H1 (cell line): ENCODE data around the gene KCNH1. TPM values are rescaled to one million over a fixed set of nuclear protein-coding genes. Genes with fewer than 3 reads are reported as not detected.

Experiments used
- CTCF ChIA-PET: fragments of 300-600 bp; sonication (Branson Sonifier 250); formaldehyde crosslinking; loops from one replicate; lab custom pipeline; 2021; ENCODE audit not compliant: partially characterized antibody; lab: Charles Lee
- POLR2A ChIA-PET: fragments of 300-600 bp; sonication (Branson Sonifier 250); formaldehyde crosslinking; loops from one replicate; lab custom pipeline; 2021; ENCODE audit warnings: inconsistent platforms; ENCODE audit not compliant: partially characterized antibody; lab: Charles Lee
- DNase-seq, 2 experiments: peaks; one replicate each; pipeline versions ENCODE4 v3.0.0 to v3.0.0-alpha.2; 2010 to 2022; ENCODE audit warnings: low spot score in 2 of 2, low read depth in 1 of 2, mixed read lengths in 1 of 2
- FAIRE-seq: peaks from 2 replicates; lab custom pipeline; 2011; peaks lifted over from hg19 to GRCh38; lab: Jason Lieb, UNC
- H2AFZ ChIP-seq: 2 replicates; pipeline ENCODE4 v1.8.1; 2012; ENCODE audit warnings: low read length, inconsistent platforms
- H2AK5ac ChIP-seq: 2 replicates; pipeline ENCODE4 v1.6.1; 2013; ENCODE audit warnings: low read depth, low read length
- H2BK120ac ChIP-seq: replicated peaks from 2 replicates; pipeline ENCODE3; 2013; ENCODE audit warnings: low read depth, low read length, inconsistent platforms
- H2BK12ac ChIP-seq: 2 replicates; pipeline ENCODE4 v1.6.1; 2013; ENCODE audit warnings: low read depth, low read length
- H2BK15ac ChIP-seq: 2 replicates; pipeline ENCODE4 v1.6.1; 2013; ENCODE audit warnings: low read length
- H2BK20ac ChIP-seq: 2 replicates; pipeline ENCODE4 v1.6.1; 2013; ENCODE audit warnings: low read length
- H2BK5ac ChIP-seq: 2 replicates; pipeline ENCODE4 v1.6.1; 2013; ENCODE audit warnings: low read depth, low read length
- H3K14ac ChIP-seq: 2 replicates; pipeline ENCODE4 v1.6.1; 2013; ENCODE audit warnings: inconsistent platforms; ENCODE audit not compliant: insufficient read length
- H3K18ac ChIP-seq: 2 replicates; pipeline ENCODE4 v1.6.1; 2013; ENCODE audit warnings: low read length; ENCODE audit errors: extremely low read depth
- H3K23ac ChIP-seq: 2 replicates; pipeline ENCODE4 v1.6.1; 2013; ENCODE audit warnings: inconsistent platforms; ENCODE audit not compliant: insufficient read length
- H3K23me2 ChIP-seq: 2 replicates; pipeline ENCODE4 v1.6.1; 2013; ENCODE audit warnings: low read depth, low read length
- H3K27ac ChIP-seq: 2 replicates; pipeline ENCODE4 v1.6.1; 2011; ENCODE audit warnings: low read depth, low read length, inconsistent platforms
- H3K27me3 ChIP-seq, 4 experiments: replicated peaks in 1 of 4; 1 replicate in 1 of 4; 2 replicates in 3 of 4; pipeline versions ENCODE4 v1.6.1 to v1.8.1; 2011 to 2013; ENCODE audit warnings: low read length in 3 of 4, mild to moderate bottlenecking in 3 of 4, inconsistent platforms in 2 of 4, mixed read lengths in 2 of 4, moderate library complexity in 1 of 4; ENCODE audit not compliant: control insufficient read depth in 3 of 4, insufficient read depth in 3 of 4; ENCODE audit errors: extremely low read depth in 1 of 4
- H3K36me3 ChIP-seq, 4 experiments: 2 replicates each; pipeline versions ENCODE4 v1.6.1 to v1.8.1; 2011 to 2013; ENCODE audit warnings: mild to moderate bottlenecking in 4 of 4, low read length in 3 of 4, moderate library complexity in 2 of 4, control low read depth in 1 of 4, inconsistent platforms in 1 of 4; ENCODE audit not compliant: insufficient read depth in 4 of 4, control insufficient read depth in 2 of 4
- H3K4ac ChIP-seq: replicated peaks from 2 replicates; pipeline ENCODE3; 2013; ENCODE audit warnings: low read length, low read depth, mixed read lengths, inconsistent platforms; ENCODE audit not compliant: insufficient read length
- H3K4me1 ChIP-seq, 4 experiments: replicated peaks in 1 of 4; 1 replicate in 1 of 4; 2 replicates in 3 of 4; pipeline versions ENCODE4 v1.6.1 to v1.8.1; 2011 to 2013; ENCODE audit warnings: low read length in 3 of 4, inconsistent platforms in 2 of 4, mixed read lengths in 1 of 4; ENCODE audit not compliant: insufficient read depth in 4 of 4, control insufficient read depth in 3 of 4
- H3K4me2 ChIP-seq, 2 experiments: 2 replicates each; pipeline versions ENCODE4 v1.6.1 to v1.8.1; 2011 to 2013; ENCODE audit warnings: low read depth in 2 of 2, low read length in 2 of 2, control low read depth in 1 of 2, inconsistent platforms in 1 of 2, mild to moderate bottlenecking in 1 of 2; ENCODE audit not compliant: insufficient read depth in 1 of 2
- H3K4me3 ChIP-seq, 4 experiments: fragments of 200-600, 300-600 bp in 1 of 4; sonication (generic), shearing (Covaris generic), sonication (Bioruptor Twin) in 1 of 4; 2 replicates each; pipeline versions ENCODE4 v1.5.1 to v1.8.1; 2011 to 2016; ENCODE audit warnings: low read length in 4 of 4, low read depth in 3 of 4, control low read depth in 2 of 4, inconsistent platforms in 2 of 4, mild to moderate bottlenecking in 2 of 4, mixed read lengths in 1 of 4, moderate library complexity in 1 of 4; ENCODE audit not compliant: insufficient read depth in 2 of 4; ENCODE audit errors: extremely low read depth in 1 of 4
- H3K56ac ChIP-seq: replicated peaks from 2 replicates; pipeline ENCODE3; 2013; ENCODE audit warnings: low read depth, mild to moderate bottlenecking, mixed read lengths, low read length, inconsistent platforms; ENCODE audit not compliant: insufficient read length
- H3K79me1 ChIP-seq: 2 replicates; pipeline ENCODE4 v1.6.1; 2013; ENCODE audit warnings: low read depth, low read length, control low read depth
- H3K79me2 ChIP-seq, 2 experiments: 2 replicates each; pipeline versions ENCODE4 v1.6.1 to v1.8.1; 2012 to 2013; ENCODE audit warnings: low read length in 2 of 2, mild to moderate bottlenecking in 2 of 2, inconsistent platforms in 1 of 2; ENCODE audit not compliant: insufficient read depth in 2 of 2, control insufficient read depth in 1 of 2
- H3K9ac ChIP-seq, 4 experiments: replicated peaks in 1 of 4; 1 replicate in 1 of 4; 2 replicates in 3 of 4; pipeline versions ENCODE4 v1.6.1 to v1.8.1; 2011 to 2013; ENCODE audit warnings: low read depth in 3 of 4, low read length in 3 of 4, control low read depth in 2 of 4, mild to moderate bottlenecking in 2 of 4, moderate library complexity in 2 of 4, inconsistent platforms in 1 of 4; ENCODE audit errors: extremely low read depth in 1 of 4
- H3K9me3 ChIP-seq, 2 experiments: 2 replicates each; pipeline versions ENCODE4 v1.6.1 to v1.8.1; 2012 to 2013; ENCODE audit warnings: mild to moderate bottlenecking in 2 of 2, moderate library complexity in 2 of 2, control low read depth in 1 of 2, inconsistent platforms in 1 of 2, low read depth in 1 of 2, low read length in 1 of 2, mixed read lengths in 1 of 2; ENCODE audit not compliant: insufficient read depth in 2 of 2
- H4K20me1 ChIP-seq, 2 experiments: replicated peaks in 1 of 2; 2 replicates each; pipeline versions ENCODE3 to v1.8.1; 2011 to 2013; ENCODE audit warnings: inconsistent platforms in 2 of 2, low read length in 2 of 2, mild to moderate bottlenecking in 1 of 2; ENCODE audit not compliant: insufficient read depth in 2 of 2, control insufficient read depth in 1 of 2
- H4K5ac ChIP-seq: 2 replicates; pipeline ENCODE4 v1.6.1; 2013; ENCODE audit warnings: low read length, low read depth, mixed read lengths, inconsistent platforms; ENCODE audit not compliant: insufficient read length
- H4K8ac ChIP-seq: 2 replicates; pipeline ENCODE4 v1.8.0; 2013; ENCODE audit warnings: mild to moderate bottlenecking, moderate library complexity, low read length, inconsistent platforms; ENCODE audit not compliant: insufficient read depth; ENCODE audit errors: extremely low read depth
- H4K91ac ChIP-seq: replicated peaks from 2 replicates; pipeline ENCODE3; 2013; ENCODE audit warnings: low read length, mixed read lengths, inconsistent platforms; ENCODE audit not compliant: insufficient read length
- CREB1 ChIP-seq: IDR thresholded peaks from 2 replicates; pipeline ENCODE4 v1.6.1; 2012; ENCODE audit warnings: inconsistent platforms
- E2F6 ChIP-seq: IDR thresholded peaks from 2 replicates; pipeline ENCODE4 v1.6.1; 2012; ENCODE audit warnings: inconsistent platforms
- GTF2F1 ChIP-seq: IDR thresholded peaks from 2 replicates; pipeline ENCODE4 v1.6.1; 2012; ENCODE audit warnings: low read depth, low read length, improper control_type of control experiment, borderline replicate concordance
- KDM1A ChIP-seq: fragments of 200-600, 300-600 bp; sonication (generic); IDR thresholded peaks from 2 replicates; pipeline ENCODE4 v1.7.1; 2016; ENCODE audit warnings: mild to moderate bottlenecking, low read length, borderline replicate concordance
- KDM4A ChIP-seq: IDR thresholded peaks from one replicate; pipeline ENCODE4 v1.7.1; 2012; ENCODE audit warnings: low read depth, mild to moderate bottlenecking, moderate library complexity, low read length, inconsistent platforms; ENCODE audit not compliant: severe bottlenecking
- KDM5A ChIP-seq: fragments of 200-600 bp; IDR thresholded peaks from 2 replicates; pipeline ENCODE4 v1.7.1; 2012; ENCODE audit warnings: mild to moderate bottlenecking, low read length, inconsistent platforms, mixed read lengths
- MAFK ChIP-seq: IDR thresholded peaks from 2 replicates; pipeline ENCODE4 v1.6.1; 2012; ENCODE audit warnings: low read depth, mild to moderate bottlenecking, improper control_type of control experiment, low read length
- MAX ChIP-seq: IDR thresholded peaks from 2 replicates; pipeline ENCODE4 v1.6.1; 2012; ENCODE audit warnings: inconsistent platforms
- NRF1 ChIP-seq: IDR thresholded peaks from 2 replicates; pipeline ENCODE4 v1.6.1; 2011; ENCODE audit warnings: mild to moderate bottlenecking, low read depth, low read length, improper control_type of control experiment
- PHF8 ChIP-seq: fragments of 200-600 bp; sonication (generic); conservative IDR thresholded peaks from 2 replicates; pipeline ENCODE4 v1.7.1; 2012; ENCODE audit warnings: low read depth, mild to moderate bottlenecking, inconsistent platforms, low read length, moderate library complexity
- RNF2 ChIP-seq: fragments of 200-900, 300-1000 bp; sonication (generic); IDR thresholded peaks from 2 replicates; pipeline ENCODE4 v1.7.1; 2016; ENCODE audit warnings: borderline replicate concordance, low read depth, mild to moderate bottlenecking, antibody characterized with exemption, low read length; ENCODE audit not compliant: poor library complexity, severe bottlenecking; ENCODE audit errors: missing control alignments
- TAF7 ChIP-seq: optimal IDR thresholded peaks from 2 replicates; pipeline ENCODE3; 2011; ENCODE audit warnings: low read depth, mild to moderate bottlenecking, inconsistent platforms, low read length, moderate library complexity, borderline replicate concordance
- WGBS, 2 experiments: shearing (Covaris generic) in 1 of 2; methylation state at CpG; one replicate each; pipeline versions ENCODE4 v1.1.6 to v1.1.7; 2013 to 2015; ENCODE audit warnings: low lambda C conversion rate in 2 of 2, mixed read lengths in 2 of 2, inconsistent platforms in 1 of 2, low coverage in 1 of 2, missing lambda C conversion rate in 1 of 2; ENCODE audit not compliant: insufficient replicate concordance in 2 of 2, insufficient coverage in 1 of 2, insufficient read length in 1 of 2; ENCODE audit errors: extremely low coverage in 1 of 2, missing lambda C conversion rate in 1 of 2; 5-methylcytosine and 5-hydroxymethylcytosine counted together
- polyA plus RNA-seq, 7 experiments: library from polyadenylated mRNA; depleted of rRNA in 3 of 7; stranded (reverse) in 5 of 7; unstranded in 2 of 7; fragments of >200 nt in 5 of 7; fragments of 200-250 nt in 2 of 7; gene quantifications; 1 replicate in 5 of 7; 2 replicates in 1 of 7; 4 replicates in 1 of 7; pipeline versions ENCODE4 v1.2.1 to v1.2.3, GENCODE V29; 2011 to 2013; ENCODE audit warnings: missing spikeins in 2 of 7, mixed read lengths in 2 of 7
- total RNA-seq: library from RNA; stranded (reverse); fragmentation: NEBNext Ultra II Directional; extraction: Animal tissue kit (Norgen Biotek cat#: 25700); gene quantifications from 2 replicates; pipeline ENCODE4 v1.2.1, GENCODE V29; 2021

Gene KCNH1
- total and polyA plus RNA-seq, 2 of the 8 experiments (the other 6 are each of a cell fraction or from before 2014, with no cell fraction given): 0.27 to 0.34 TPM

DNA sequence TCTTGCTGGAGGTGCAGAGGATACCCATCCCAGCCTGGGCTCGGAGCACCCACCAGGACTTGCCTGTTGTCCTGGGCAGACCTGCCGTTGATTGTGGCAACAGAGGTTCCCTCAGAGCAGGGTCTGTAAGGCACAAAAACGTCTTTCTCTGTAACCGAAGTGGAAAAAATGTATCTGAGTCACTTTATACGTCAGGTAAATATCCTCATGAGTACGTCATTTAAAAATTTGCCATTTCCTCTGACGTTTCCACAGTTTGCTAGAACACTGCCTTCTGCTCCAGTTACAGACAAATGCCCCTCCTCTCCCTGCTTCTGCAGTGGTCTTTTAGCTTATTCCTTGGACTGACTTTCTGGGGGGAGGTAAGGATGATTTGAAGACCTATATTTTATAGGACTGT lies 478.4 kb downstream of the KCNH1 start:
- Histone ChIP-seq H2BK5ac (no peak overlapping the region), H3K79me1 (no peaks in the 10 kb centered on the region; the same call in 1 of the 2 replicates), H2BK12ac (no peak overlapping the region), H3K36me3 (no peaks in the 10 kb centered on the region), H4K20me1 (peaks cover 0 to 2% of the 10 kb centered on the region in 2 experiments), H3K4me1 (0 out of 7 replicates have a peak, but pooled peaks cover 0 to 2% (median 0%) of the 10 kb centered on the region in 4 experiments), H3K56ac (no peak overlapping the region), H3K79me2 (no peaks in the 10 kb centered on the region), H4K91ac (no peak overlapping the region), H3K4me3 (no peak overlapping the region), H2BK120ac (no peak overlapping the region), H3K9ac (no peak overlapping the region), H2AK5ac (no peak overlapping the region), H3K4ac (no peak overlapping the region), H2AFZ (0 out of 2 replicates have a peak overlapping the region, but pooled peaks have one; percentile 44), H3K14ac (no peak overlapping the region), H3K18ac (no peak overlapping the region), H2BK20ac (no peak overlapping the region), H3K4me2 (no peak overlapping the region), H4K8ac (no peak overlapping the region), H4K5ac (no peak overlapping the region), H2BK15ac (no peak overlapping the region), H3K23me2 (peaks cover 5% of the 10 kb centered on the region; the same call in 1 of the 2 replicates), H3K27me3 (no peaks in the 10 kb centered on the region), H3K23ac (no peak overlapping the region), H3K9me3 (peaks cover 0 to 5% of the 10 kb centered on the region in 2 experiments; a peak in 1 of 4 replicates), H3K27ac (no peak overlapping the region)
- WGBS, 2 experiments: 88% methylated on average over 7 of the region's 7 CpGs; no CpG with 5 or more reads in 1 of the 2 experiments
- FAIRE-seq: no peak
- POLR2A ChIA-PET: no interaction called here
- DNase-seq: no peak
- CTCF ChIA-PET: interaction anchor here (0.9 to 1.1 kb wide), 2 partner anchors 11 to 24 kb away, joined by 3 to 4 read pairs; no protein-coding TSS in a partner anchor
- TF ChIP-seq E2F6: no peak
- TF ChIP-seq KDM5A: no peak
- TF ChIP-seq RNF2: no peak
- no peak for TF ChIP-seq GTF2F1
- TF ChIP-seq NRF1: no peak
- TF ChIP-seq PHF8: no peak
- no peak for TF ChIP-seq CREB1
- TF ChIP-seq KDM1A: no peak
- TF ChIP-seq KDM4A: no peak
- TF ChIP-seq TAF7: no peak
- TF ChIP-seq MAX: no peak
- TF ChIP-seq MAFK: no peak
